ENCODE data around the gene PCDHGA4. TPM values are rescaled to one million over a fixed set of nuclear protein-coding genes. Genes with fewer than 3 reads are reported as not detected.
"Not testable (repeated sequence)": the region's sequence is repeated elsewhere in the genome, so short reads cannot be mapped to it uniquely, and the experiment has no call there.

Gene PCDHGA4
- 1 to 10 TPM in 1 of 2 donors, under 1 TPM in 1; 0.86 to 5.0 TPM for total RNA-seq
- polyA plus RNA-seq (2013, experiment 1 of 2), result 0.43 TPM
- polyA plus RNA-seq (2013, experiment 2 of 2), result 0.70 TPM
- long read RNA-seq, experiment 1, result 0 reads
- long read RNA-seq, experiment 2, result 0 reads
- long read RNA-seq, experiment 3, partial matches to known transcripts, result 0 of 1 reads
- long read RNA-seq, experiment 3, other reads (novel, unspliced or antisense), result 1 of 1 reads
- long read RNA-seq, experiment 4, result 0 reads

GRCh38 chr5:141354900-141355469 is at the start of gene PCDHGA4:
TSS of gene PCDHGA4 (plus strand) at chr5:141355021. CDS start at chr5:141355108, 87 bp downstream.
- H3K27ac ChIP-seq (ENCODE audit: low read depth, low read length), result no peak within 1 kb of the TSS
- H3K4me1 ChIP-seq (ENCODE audit: control insufficient read depth, insufficient read depth, low read length), result no peaks in the 10 kb centered on the region
- H3K36me3 ChIP-seq (ENCODE audit: control insufficient read depth, insufficient read depth, low read length), result no peaks in the 10 kb centered on the region
- no peaks in the 10 kb centered on the region for H3K27me3 ChIP-seq (ENCODE audit: control insufficient read depth, insufficient read depth, low read length, poor library complexity, severe bottlenecking)
- peaks cover 66% of the 10 kb centered on the region for H3K9me3 ChIP-seq (ENCODE audit: control insufficient read depth, low read length)
- no peaks in the 10 kb centered on the region for H3K4me1 Mint-ChIP-seq
- 94 to 96% methylated on average over 28 to 29 of the region's 29 CpGs for WGBS, 2 experiments (ENCODE audit: insufficient coverage in 1 of 2, insufficient read length in 1 of 2)
- H3K9ac ChIP-seq (ENCODE audit: extremely low read depth, low read length, poor library complexity, severe bottlenecking), result no peak within 1 kb of the TSS
- H3K4me3 Mint-ChIP-seq, result no peak within 1 kb of the TSS
- peaks cover 68% of the 10 kb centered on the region for H3K9me3 Mint-ChIP-seq
- no peak for DNase-seq
- peaks cover 1% of the 10 kb centered on the region for H3K27me3 Mint-ChIP-seq (ENCODE audit: insufficient read depth)
- TF ChIP-seq, protein P1, sequence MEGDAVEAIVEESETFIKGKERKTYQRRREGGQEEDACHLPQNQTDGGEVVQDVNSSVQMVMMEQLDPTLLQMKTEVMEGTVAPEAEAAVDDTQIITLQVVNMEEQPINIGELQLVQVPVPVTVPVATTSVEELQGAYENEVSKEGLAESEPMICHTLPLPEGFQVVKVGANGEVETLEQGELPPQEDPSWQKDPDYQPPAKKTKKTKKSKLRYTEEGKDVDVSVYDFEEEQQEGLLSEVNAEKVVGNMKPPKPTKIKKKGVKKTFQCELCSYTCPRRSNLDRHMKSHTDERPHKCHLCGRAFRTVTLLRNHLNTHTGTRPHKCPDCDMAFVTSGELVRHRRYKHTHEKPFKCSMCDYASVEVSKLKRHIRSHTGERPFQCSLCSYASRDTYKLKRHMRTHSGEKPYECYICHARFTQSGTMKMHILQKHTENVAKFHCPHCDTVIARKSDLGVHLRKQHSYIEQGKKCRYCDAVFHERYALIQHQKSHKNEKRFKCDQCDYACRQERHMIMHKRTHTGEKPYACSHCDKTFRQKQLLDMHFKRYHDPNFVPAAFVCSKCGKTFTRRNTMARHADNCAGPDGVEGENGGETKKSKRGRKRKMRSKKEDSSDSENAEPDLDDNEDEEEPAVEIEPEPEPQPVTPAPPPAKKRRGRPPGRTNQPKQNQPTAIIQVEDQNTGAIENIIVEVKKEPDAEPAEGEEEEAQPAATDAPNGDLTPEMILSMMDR (conservative IDR thresholded peaks at IDR 0.05), result peak; percentile 68
- peaks cover 57% of the 10 kb centered on the region for H3K36me3 Mint-ChIP-seq (ENCODE audit: low read depth)
- no peak within 1 kb of the TSS for H3K4me3 ChIP-seq (ENCODE audit: low read length)
- no peak within 1 kb of the TSS for H3K27ac Mint-ChIP-seq

DNA sequence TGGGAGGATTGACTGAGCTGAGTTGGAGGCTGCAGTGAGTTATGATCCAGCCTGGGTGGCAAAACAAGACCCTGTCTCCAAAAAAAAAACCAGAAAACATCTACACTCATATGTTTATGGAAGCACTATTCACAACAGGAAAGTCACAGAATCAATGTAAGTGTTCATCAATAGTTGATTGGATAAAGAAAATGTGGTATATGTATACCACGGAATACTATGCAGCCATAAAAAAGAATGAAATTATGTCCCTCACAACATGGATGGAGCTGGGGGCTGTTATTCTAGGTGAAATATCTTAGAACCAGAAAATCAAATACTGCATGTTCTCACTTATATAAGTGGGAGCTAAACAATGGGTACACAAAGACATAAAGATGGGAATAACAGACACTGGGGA is 48.2 kb upstream of the PCDHGA4 start:
- Histone ChIP-seq H3K4me3 (ENCODE audit: low read length) (no peak overlapping the region), H3K4me1 (ENCODE audit: control insufficient read depth, insufficient read depth, low read length) (no peaks in the 10 kb centered on the region), H3K9me3 (ENCODE audit: control insufficient read depth, low read length) (peaks cover 37% of the 10 kb centered on the region), H3K36me3 (ENCODE audit: control insufficient read depth, insufficient read depth, low read length) (no peaks in the 10 kb centered on the region), H3K27me3 (ENCODE audit: control insufficient read depth, insufficient read depth, low read length, poor library complexity, severe bottlenecking) (no peaks in the 10 kb centered on the region), H3K27ac (ENCODE audit: low read depth, low read length) (no peak overlapping the region), H3K9ac (ENCODE audit: extremely low read depth, low read length, poor library complexity, severe bottlenecking) (no peak overlapping the region)
- Mint-ChIP-seq H3K36me3 (ENCODE audit: low read depth) (peaks cover 31% of the 10 kb centered on the region), H3K27ac (no peak overlapping the region), H3K27me3 (ENCODE audit: insufficient read depth) (no peaks in the 10 kb centered on the region), H3K9me3 (peaks cover 31% of the 10 kb centered on the region), H3K4me1 (no peaks in the 10 kb centered on the region), H3K4me3 (no peak overlapping the region)
- 100% methylated on average over 1 of the region's 1 CpG; no CpG with 5 or more reads in 1 of the 2 experiments for WGBS, 2 experiments (ENCODE audit: insufficient coverage in 1 of 2, insufficient read length in 1 of 2)
- DNase-seq, result no peak
- TF ChIP-seq, protein P1 (conservative IDR thresholded peaks at IDR 0.05), result no peak

GRCh38 chr5:141313711-141314110 is 41.1 kb upstream of the PCDHGA4 start:
- Histone ChIP-seq H3K36me3 (ENCODE audit: control insufficient read depth, insufficient read depth, low read length) (peaks cover 34% of the 10 kb centered on the region), H3K27ac (ENCODE audit: low read depth, low read length) (no peak overlapping the region), H3K27me3 (ENCODE audit: control insufficient read depth, insufficient read depth, low read length, poor library complexity, severe bottlenecking) (no peaks in the 10 kb centered on the region), H3K4me1 (ENCODE audit: control insufficient read depth, insufficient read depth, low read length) (no peaks in the 10 kb centered on the region), H3K9ac (ENCODE audit: extremely low read depth, low read length, poor library complexity, severe bottlenecking) (no peak overlapping the region), H3K9me3 (ENCODE audit: control insufficient read depth, low read length) (peaks cover 59% of the 10 kb centered on the region), H3K4me3 (ENCODE audit: low read length) (no peak overlapping the region)
- peaks cover 38% of the 10 kb centered on the region for H3K9me3 Mint-ChIP-seq
- no peak overlapping the region for H3K27ac Mint-ChIP-seq
- TF ChIP-seq, protein P1 (conservative IDR thresholded peaks at IDR 0.05), result no peak
- no peaks in the 10 kb centered on the region for H3K27me3 Mint-ChIP-seq (ENCODE audit: insufficient read depth)
- H3K4me3 Mint-ChIP-seq, result no peak overlapping the region
- peaks cover 1% of the 10 kb centered on the region for H3K4me1 Mint-ChIP-seq
- peaks cover 65% of the 10 kb centered on the region for H3K36me3 Mint-ChIP-seq (ENCODE audit: low read depth)
- DNase-seq, result no peak

GRCh38 chr5:141316963-141317362 is 37.9 kb upstream of the PCDHGA4 start:
- H3K4me3 ChIP-seq (ENCODE audit: low read length); H3K27me3 ChIP-seq (ENCODE audit: control insufficient read depth, insufficient read depth, low read length, poor library complexity, severe bottlenecking); H3K4me1 ChIP-seq (ENCODE audit: control insufficient read depth, insufficient read depth, low read length); H3K9ac ChIP-seq (ENCODE audit: extremely low read depth, low read length, poor library complexity, severe bottlenecking); H3K4me1 Mint-ChIP-seq; DNase-seq; H3K4me3 Mint-ChIP-seq; H3K27ac ChIP-seq (ENCODE audit: low read depth, low read length); H3K27ac Mint-ChIP-seq; H3K27me3 Mint-ChIP-seq (ENCODE audit: insufficient read depth): not testable (repeated sequence)
- Histone ChIP-seq H3K36me3 (ENCODE audit: control insufficient read depth, insufficient read depth, low read length) (peaks cover 47% of the 10 kb centered on the region), H3K9me3 (ENCODE audit: control insufficient read depth, low read length) (peaks cover 77% of the 10 kb centered on the region)
- Mint-ChIP-seq H3K9me3 (peaks cover 51% of the 10 kb centered on the region), H3K36me3 (ENCODE audit: low read depth) (peaks cover 67% of the 10 kb centered on the region)
- WGBS, 2 experiments (ENCODE audit: insufficient coverage in 1 of 2, insufficient read length in 1 of 2), result 94 to 100% methylated on average over 1 to 3 of the region's 4 CpGs

All from endodermal cell (in vitro differentiated cells).